Measurements from ENCODE around the gene SLC26A11. TPM values are rescaled to one million over a fixed set of nuclear protein-coding genes. Genes with fewer than 3 reads are reported as not detected.

The SLC26A11 gene
- polyA plus RNA-seq, 1 donor (not counting 4 experiments of a cell fraction or from before 2014, with no cell fraction given) = 2.2 TPM

DNA sequence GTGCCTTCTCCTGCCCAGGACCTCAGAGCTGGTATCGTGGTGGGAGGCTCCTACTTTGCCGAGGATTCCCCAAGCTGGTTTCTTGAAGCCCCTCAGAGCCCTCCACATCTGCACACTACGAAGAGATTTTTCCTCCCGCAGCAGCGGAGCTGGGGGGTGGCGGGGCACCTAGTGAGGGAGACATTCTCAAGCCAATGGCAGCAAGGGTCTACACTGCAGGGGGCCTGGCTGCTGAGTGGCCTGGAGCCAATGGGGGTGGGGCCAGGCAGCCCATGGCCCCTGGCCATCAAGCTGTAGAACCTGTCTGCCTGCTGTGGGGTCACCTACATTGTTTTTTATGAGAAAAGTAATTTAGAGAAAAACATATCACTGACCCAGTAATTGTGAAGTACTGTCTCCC lies 5.0 kb downstream of the SLC26A11 start:
- Histone ChIP-seq H3K4me3 (ENCODE audit: control insufficient read depth in 2 of 3, extremely low read depth in 1 of 3, insufficient read depth in 2 of 3, low read depth in 1 of 3, low read length in 3 of 3) (no peak overlapping the region), H3K4me2 (ENCODE audit: control insufficient read depth, extremely low read depth, insufficient read depth, low read depth, low read length) (no peak overlapping the region), H3K4me1 (ENCODE audit: control insufficient read depth, extremely low read depth, insufficient read depth, low read length) (no peaks in the 10 kb centered on the region), H4K20me1 (ENCODE audit: control insufficient read depth, extremely low read depth, insufficient read depth, low read length) (no peaks in the 10 kb centered on the region), H2AFZ (ENCODE audit: control insufficient read depth, low read length) (no peak overlapping the region), H3K27me3 (ENCODE audit: control insufficient read depth, extremely low read depth, insufficient read depth, low read length) (no peaks in the 10 kb centered on the region), H3K36me3 (ENCODE audit: control insufficient read depth in 2 of 2, extremely low read depth in 1 of 2, insufficient read depth in 2 of 2, low read length in 2 of 2) (no peaks in the 10 kb centered on the region), H3K9ac (ENCODE audit: control insufficient read depth, extremely low read depth, insufficient read depth, low read length) (no peak overlapping the region), H3K27ac (ENCODE audit: control insufficient read depth, insufficient read depth, low read length) (no peak overlapping the region), H3K79me2 (ENCODE audit: control insufficient read depth, insufficient read depth, low read length) (no peaks in the 10 kb centered on the region), H3K9me1 (ENCODE audit: control insufficient read depth, extremely low read depth, insufficient read depth, low read length) (no peaks in the 10 kb centered on the region), H3K9me3 (ENCODE audit: control insufficient read depth, low read depth, low read length) (no peaks in the 10 kb centered on the region)
- no peak for TF ChIP-seq EZH2 (IDR thresholded peaks at IDR 0.05; ENCODE audit: low read length)
- TF ChIP-seq, protein P1, sequence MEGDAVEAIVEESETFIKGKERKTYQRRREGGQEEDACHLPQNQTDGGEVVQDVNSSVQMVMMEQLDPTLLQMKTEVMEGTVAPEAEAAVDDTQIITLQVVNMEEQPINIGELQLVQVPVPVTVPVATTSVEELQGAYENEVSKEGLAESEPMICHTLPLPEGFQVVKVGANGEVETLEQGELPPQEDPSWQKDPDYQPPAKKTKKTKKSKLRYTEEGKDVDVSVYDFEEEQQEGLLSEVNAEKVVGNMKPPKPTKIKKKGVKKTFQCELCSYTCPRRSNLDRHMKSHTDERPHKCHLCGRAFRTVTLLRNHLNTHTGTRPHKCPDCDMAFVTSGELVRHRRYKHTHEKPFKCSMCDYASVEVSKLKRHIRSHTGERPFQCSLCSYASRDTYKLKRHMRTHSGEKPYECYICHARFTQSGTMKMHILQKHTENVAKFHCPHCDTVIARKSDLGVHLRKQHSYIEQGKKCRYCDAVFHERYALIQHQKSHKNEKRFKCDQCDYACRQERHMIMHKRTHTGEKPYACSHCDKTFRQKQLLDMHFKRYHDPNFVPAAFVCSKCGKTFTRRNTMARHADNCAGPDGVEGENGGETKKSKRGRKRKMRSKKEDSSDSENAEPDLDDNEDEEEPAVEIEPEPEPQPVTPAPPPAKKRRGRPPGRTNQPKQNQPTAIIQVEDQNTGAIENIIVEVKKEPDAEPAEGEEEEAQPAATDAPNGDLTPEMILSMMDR (optimal IDR thresholded peaks at IDR 0.05 in 1 of 3, IDR thresholded peaks at IDR 0.05 in 1 of 3, conservative IDR thresholded peaks at IDR 0.05 in 1 of 3; ENCODE audit: extremely low read depth in 1 of 3, insufficient read depth in 2 of 3, low read length in 3 of 3) = no peak
- DNase-seq (ENCODE audit: low read depth, low spot score) = no peak
- no peak for FAIRE-seq
- dilution Hi-C loops (cut with MboI; ENCODE audit: extremely low pct_ligation_motif_present, low sequenced_read_pairs) = no loop called here

DNA sequence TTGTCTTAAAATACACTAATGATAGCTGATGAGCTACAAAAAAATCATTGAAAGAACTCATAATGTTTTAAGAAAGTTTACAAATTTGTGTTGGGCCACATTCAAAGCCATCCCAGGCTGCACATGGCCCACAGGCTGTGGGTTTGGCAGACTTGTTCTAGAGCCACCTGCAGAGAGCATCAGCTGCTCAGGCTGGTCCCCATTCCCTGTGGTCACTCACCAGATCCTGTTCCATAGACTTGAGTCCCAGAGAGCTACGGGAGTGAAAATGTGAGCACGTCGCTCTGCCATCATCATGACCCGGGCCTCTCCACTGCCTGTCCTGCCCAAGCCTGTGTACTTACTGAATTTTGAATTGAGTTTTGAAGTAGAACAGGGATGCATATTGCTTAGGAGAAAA lies 6.9 kb downstream of the SLC26A11 start:
- H3K4me2 ChIP-seq (ENCODE audit: control insufficient read depth, extremely low read depth, insufficient read depth, low read depth, low read length) = no peak overlapping the region
- no peak for DNase-seq (ENCODE audit: low read depth, low spot score)
- H3K9me3 ChIP-seq (ENCODE audit: control insufficient read depth, low read depth, low read length) = peaks cover under 1% of the 10 kb centered on the region
- dilution Hi-C loops (cut with MboI; ENCODE audit: extremely low pct_ligation_motif_present, low sequenced_read_pairs) = no loop called here
- no peak overlapping the region for H3K4me3 ChIP-seq (ENCODE audit: control insufficient read depth in 2 of 3, extremely low read depth in 1 of 3, insufficient read depth in 2 of 3, low read depth in 1 of 3, low read length in 3 of 3)
- no peak overlapping the region for H3K27ac ChIP-seq (ENCODE audit: control insufficient read depth, insufficient read depth, low read length)
- no peaks in the 10 kb centered on the region for H3K4me1 ChIP-seq (ENCODE audit: control insufficient read depth, extremely low read depth, insufficient read depth, low read length)
- H3K9me1 ChIP-seq (ENCODE audit: control insufficient read depth, extremely low read depth, insufficient read depth, low read length) = no peaks in the 10 kb centered on the region
- H4K20me1 ChIP-seq (ENCODE audit: control insufficient read depth, extremely low read depth, insufficient read depth, low read length) = no peaks in the 10 kb centered on the region
- no peak overlapping the region for H2AFZ ChIP-seq (ENCODE audit: control insufficient read depth, low read length)
- H3K27me3 ChIP-seq (ENCODE audit: control insufficient read depth, extremely low read depth, insufficient read depth, low read length) = no peaks in the 10 kb centered on the region
- FAIRE-seq = no peak
- no peaks in the 10 kb centered on the region for H3K79me2 ChIP-seq (ENCODE audit: control insufficient read depth, insufficient read depth, low read length)
- no peak overlapping the region for H3K9ac ChIP-seq (ENCODE audit: control insufficient read depth, extremely low read depth, insufficient read depth, low read length)
- TF ChIP-seq, protein P1 (optimal IDR thresholded peaks at IDR 0.05 in 1 of 3, IDR thresholded peaks at IDR 0.05 in 1 of 3, conservative IDR thresholded peaks at IDR 0.05 in 1 of 3; ENCODE audit: extremely low read depth in 1 of 3, insufficient read depth in 2 of 3, low read length in 3 of 3) = no peak
- TF ChIP-seq EZH2 (IDR thresholded peaks at IDR 0.05; ENCODE audit: low read length) = no peak
- H3K36me3 ChIP-seq (ENCODE audit: control insufficient read depth in 2 of 2, extremely low read depth in 1 of 2, insufficient read depth in 2 of 2, low read length in 2 of 2) = no peaks in the 10 kb centered on the region
